Suppressor macrophage (primary cell): Measurements from ENCODE around the gene RPS19.

Experiments used
- DNase-seq, 4 experiments: peaks; one replicate each; pipeline ENCODE4 v3.0.0-alpha.2; 2020 to 2022
- total RNA-seq, 17 experiments: gene quantifications; one replicate each; lab custom pipeline; 2026; ENCODE audit warnings: mixed read lengths in 6 of 17, inconsistent platforms in 3 of 17; lab: John Stamatoyannopoulos, UW

RPS19 gene
- 168 to 388 (median 252) reads per million in 17 experiments for total RNA-seq

DNA sequence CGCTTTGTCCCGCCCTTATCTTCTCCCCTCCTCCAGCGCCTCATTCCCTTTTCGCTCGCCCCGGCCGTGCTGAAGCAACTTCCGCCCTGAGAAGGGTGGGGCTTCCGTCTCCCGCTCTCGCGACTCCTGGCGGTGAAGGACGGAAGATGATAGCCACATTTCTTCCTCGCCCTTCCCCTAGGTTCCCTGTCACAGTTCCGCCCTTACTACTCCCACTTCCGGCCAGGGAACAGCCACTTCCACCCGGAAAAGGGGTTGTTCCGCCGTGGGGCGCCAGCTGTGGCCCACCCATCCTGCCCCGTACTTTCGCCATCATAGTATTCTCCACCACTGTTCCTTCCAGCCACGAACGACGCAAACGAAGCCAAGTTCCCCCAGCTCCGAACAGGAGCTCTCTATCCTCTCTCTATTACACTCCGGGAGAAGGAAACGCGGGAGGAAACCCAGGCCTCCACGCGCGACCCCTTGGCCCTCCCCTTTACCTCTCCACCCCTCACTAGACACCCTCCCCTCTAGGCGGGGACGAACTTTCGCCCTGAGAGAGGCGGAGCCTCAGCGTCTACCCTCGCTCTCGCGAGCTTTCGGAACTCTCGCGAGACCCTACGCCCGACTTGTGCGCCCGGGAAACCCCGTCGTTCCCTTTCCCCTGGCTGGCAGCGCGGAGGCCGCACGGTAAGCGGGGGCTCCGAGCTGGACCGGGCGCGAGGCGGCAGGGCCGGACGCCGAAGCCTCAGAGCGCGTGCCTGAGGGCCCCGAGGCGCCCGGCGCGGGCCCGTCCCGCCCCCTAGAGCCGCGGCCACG, at the start of gene RPS19:
Gene RPS19 (plus strand): TSS at position 638 of the 801 bp plus-strand sequence. CDS start 520 bp downstream, outside the sequence.
- peak; percentile 99 for DNase-seq

DNA sequence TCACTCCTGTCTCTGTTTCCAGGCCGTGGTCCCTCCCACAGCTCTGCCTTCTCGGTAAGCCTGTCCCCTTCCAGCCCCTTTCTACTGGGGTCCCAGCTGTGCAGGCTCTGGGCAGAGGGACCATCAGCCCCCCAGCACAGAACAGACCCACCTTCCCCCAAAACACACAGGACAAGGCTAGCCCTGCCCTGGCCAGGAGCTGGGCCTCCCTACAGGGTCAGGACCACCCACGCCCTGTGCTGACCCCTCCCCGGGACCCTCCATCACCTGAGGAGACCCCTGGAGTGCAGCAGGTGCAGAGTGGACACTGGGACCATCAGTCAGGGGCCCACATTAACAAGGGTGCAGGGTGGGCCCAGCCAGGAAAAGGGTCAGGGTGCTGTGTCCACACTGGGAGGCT, 49.8 kb upstream of the RPS19 start:
- no peak for DNase-seq

DNA sequence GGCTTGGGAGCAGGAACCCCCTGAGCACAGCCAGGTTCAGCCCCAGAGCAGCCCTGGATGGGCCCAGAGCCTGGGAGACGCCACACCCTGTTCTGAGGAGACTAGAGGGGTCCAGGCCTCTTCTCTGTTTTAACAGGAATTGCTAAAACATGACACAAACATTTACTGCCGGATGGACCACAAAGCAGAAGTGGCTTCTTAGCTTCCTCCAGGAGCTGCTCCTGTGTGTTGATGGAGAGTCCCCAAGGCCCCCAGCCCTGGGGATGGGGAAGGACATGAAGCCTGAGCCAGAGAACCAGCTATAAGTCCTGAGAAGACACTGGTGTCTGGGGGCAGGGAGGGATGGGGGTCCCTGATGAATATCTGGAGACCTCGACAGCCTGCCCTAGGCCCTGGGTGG, 49.0 kb upstream of the RPS19 start:
- peak; percentile 82 to 92 (median 86) for DNase-seq

DNA sequence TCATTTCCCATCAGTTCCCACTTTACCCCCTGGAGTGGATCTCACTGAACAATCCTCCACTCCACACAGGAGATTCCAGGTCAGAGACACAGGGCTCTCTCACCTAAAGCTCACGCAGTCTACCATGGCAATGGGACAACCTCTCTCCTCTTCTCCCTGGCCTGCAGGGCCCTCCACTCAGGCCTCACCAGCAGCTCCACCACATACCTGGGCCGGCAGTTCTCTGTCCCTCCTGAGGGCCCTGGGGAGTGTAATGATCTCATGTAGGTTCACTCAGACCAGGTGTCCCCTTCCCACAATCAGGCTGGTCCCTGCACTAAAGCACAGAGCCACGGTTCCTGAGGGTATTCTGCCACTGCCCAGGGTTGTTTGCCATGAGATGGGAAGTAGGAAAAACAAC, 48.1 kb upstream of the RPS19 start:
- no peak for DNase-seq

DNA sequence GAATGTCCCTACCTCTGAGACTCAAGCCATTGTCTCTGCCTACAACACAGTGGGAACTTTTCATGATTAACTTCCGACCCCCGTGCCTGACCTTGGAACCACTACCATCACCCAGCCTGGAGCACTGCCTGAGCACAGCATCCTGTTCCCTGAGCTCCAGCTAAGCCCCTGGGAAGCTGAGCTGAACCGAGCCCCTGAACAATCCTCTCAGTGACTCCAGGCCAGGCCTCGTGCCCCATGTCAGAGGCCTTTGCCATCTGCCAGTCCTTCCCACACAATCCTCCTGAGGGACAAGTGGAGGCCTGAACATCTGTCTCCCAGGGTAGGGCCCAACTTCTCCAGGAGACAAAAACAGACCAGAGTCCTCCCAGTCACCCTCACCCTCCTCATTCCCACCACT, 46.1 kb upstream of the RPS19 start:
- no peak for DNase-seq

DNA sequence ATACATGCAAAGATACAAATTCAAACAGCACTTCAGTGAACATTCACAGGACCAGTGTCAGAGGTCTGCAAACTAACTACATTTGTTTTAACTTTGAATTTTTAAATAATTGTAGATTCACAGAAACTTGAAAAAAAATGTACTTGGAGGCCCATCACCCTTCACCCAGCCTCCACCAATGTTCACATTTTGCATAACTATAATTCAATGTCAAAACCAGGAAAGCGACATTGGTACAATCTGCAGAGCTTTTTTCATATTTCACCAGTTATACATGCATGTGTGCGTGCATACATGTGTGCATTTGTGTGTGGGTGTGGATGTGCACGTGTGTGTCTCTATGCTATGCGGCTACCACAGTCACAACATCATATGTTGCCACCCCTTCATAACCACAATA, 44.8 kb upstream of the RPS19 start:
- no peak for DNase-seq

DNA sequence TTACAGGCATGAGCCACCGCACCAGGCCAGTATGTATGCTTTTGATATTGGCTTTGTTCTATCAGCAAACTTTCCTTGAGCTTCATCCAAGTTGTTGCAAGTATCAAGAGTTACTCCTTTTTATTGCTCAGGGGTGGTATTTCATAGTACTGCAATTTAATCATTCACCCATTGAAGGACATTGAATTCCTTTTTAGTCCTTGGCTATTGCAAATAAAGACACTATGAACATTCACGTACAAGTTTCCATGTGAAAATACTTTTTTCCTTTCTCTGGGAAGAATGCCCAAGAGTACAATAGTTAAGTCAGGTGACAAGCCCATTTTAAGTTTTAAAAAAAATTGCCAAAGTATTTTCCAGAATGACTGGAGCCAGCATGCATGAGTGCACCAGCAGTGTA, 43.3 kb upstream of the RPS19 start:
- DNase-seq = no peak

DNA sequence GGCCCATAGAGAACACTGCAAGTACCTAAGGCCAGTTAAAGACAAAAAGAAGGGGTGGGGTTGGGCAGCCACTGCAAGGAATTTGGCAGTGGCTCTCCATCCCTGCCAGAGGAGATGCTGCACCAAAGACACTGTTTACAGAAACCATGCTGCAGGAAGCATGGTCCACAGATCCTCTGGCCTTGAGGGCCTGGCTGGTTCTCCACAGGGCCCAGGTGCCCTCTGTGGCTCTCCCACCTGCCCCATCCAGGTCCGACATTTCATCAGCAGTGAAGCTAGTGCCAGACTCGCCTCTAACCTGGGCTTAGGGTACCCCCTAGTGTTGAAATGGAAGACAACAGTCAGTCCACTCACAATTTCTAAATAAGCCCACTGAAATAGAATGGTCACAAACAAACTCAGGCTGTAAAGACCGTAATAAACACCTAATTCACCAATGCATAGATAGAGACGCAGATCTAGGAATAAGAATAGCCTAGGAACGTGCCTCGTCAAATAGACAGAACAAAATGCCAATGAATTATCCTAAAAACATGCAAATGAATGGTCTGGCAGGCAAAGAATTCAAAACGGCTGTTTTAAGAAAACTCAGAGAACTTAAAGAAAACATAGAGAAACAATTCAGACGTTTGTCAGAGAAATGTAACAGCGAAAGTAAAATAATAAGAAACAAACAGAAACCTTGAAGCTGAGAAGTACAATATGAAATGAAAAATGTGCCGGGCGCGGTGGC, 38.9 kb upstream of the RPS19 start:
- peak; percentile 72 to 86 (median 77) for DNase-seq

DNA sequence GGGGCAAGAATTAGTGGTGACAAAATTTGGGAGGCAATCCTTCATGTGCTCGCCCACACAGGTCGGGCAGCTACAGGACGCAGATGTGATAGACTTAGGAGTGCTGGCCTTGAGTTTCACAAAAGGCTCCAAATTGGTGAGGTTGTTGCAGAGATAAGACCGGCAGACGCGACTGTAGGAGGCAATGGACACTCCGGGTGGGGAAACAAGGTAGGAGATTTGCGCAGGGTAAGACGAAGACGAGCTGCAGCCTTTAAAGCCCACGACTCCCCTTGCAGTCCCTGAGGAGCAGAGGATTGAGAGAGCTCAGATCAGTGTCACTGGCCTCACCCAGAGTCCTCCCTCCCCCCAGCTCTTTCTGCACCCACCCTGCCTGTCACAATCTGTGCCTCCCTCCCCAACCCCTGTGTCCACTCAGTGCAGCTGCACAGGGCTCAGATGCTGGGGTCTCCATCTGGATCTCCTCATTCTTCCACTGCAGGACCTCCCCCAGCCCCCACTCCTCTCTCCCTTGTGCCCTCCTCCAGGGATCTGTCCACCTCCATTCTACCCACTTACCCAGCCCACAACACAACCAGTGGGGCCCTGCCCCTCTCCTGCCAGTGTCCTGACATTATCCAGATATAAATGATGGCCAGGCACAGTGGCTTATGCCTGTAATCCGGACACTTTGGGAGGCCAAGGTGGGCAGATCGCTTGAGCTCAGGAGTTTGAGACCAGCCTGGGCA, 21.9 kb upstream of the RPS19 start:
- no peak for DNase-seq

DNA sequence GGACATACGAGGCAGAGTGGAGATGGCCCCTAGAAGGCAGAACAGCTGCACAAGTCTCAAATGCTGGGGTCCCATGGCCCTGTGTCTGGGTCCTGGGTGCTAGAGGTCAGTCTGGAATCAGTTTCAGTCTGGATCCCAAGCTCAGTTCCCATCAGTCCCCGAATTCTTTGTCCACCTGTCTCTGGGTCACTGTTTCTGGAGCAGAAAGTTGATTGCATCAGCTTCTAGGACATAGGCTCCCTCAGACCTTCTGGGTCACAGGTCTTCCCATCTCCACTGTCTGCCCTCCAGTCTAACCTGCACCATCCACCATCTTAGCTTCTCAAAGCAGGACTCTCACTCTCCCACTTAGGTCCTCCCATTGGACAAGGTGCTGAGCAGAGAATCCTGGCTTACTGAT, 20.8 kb upstream of the RPS19 start:
- no peak for DNase-seq

DNA sequence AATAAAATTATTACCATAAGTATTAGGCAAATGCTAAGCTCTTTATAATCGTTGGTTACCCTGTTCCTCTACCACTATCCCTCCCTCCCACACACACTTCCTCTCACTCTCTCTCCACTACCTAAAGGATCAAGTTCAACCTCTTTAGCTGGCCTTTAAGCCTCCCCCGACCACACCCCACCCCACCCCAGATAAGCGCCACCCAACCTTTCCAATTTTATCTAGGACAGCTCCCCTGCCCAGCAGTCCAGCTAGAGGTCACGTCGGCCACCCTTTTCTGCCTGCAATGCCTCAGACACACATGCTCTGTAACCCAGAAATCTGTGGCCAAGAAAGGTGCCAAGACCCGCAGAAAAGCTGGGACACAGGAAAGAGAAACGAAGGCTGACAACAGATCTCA, 16.7 kb upstream of the RPS19 start:
- no peak for DNase-seq

DNA sequence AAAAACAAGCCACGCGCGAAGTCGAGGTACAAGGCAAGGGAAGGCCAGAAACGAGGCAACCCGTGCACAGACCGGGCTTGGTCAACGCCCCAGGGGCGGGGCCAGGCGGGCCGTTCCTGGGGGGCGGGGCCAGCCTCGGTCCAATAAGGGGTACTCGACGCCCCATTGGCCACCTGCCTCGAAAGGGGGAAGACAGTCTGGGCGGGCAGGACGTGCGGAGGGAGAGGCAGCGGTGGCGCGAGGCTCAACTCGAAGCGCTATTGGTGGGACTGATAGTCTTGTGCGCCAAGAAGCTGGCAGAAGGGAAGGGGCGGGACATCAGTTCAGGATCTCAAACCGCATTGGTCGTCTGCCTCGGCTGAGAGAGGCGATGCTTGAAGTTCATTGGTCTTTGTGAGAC, 15.5 kb upstream of the RPS19 start, which contains the start of gene LYPD4:
Gene LYPD4 (minus strand): TSS at position 83 of the 400 bp plus-strand sequence. CDS start 5,398 bp downstream, outside the sequence.
- DNase-seq = no peak

DNA sequence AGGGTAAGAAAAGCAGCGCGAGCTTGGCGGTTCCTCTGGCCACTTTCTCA, 15.2 kb upstream of the RPS19 start, which contains the start of gene DMRTC2:
Gene DMRTC2 (plus strand): TSS at position 42 of the 50 bp plus-strand sequence. CDS start 2,387 bp downstream, outside the sequence.
- DNase-seq = no peak

DNA sequence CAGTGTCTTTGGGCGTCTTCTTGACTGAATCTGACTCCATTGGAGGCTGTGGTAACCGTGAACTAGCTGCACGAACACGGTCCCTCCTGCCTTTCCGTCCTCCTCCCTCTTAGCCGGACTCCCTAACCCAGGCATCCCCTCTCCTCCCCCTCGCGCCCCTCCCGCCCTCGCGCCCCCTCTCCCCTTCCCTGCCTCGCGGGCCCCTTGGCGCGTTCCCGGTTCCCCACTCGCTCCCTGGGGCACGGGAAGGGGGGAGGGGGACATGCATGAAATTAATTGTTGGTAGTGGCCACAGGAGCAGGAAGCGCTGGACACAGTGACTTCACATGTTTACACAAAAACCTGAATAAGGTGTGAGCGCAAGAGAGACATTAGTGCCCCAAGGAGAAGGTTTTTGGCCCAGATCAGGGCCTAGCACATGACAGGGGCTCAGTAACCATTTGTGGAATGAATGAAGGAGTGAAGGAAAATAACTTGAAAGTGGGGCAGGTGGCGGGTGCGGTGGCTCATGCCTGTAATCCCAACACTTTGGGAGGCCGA, 14.9 kb upstream of the RPS19 start:
- DNase-seq = no peak

DNA sequence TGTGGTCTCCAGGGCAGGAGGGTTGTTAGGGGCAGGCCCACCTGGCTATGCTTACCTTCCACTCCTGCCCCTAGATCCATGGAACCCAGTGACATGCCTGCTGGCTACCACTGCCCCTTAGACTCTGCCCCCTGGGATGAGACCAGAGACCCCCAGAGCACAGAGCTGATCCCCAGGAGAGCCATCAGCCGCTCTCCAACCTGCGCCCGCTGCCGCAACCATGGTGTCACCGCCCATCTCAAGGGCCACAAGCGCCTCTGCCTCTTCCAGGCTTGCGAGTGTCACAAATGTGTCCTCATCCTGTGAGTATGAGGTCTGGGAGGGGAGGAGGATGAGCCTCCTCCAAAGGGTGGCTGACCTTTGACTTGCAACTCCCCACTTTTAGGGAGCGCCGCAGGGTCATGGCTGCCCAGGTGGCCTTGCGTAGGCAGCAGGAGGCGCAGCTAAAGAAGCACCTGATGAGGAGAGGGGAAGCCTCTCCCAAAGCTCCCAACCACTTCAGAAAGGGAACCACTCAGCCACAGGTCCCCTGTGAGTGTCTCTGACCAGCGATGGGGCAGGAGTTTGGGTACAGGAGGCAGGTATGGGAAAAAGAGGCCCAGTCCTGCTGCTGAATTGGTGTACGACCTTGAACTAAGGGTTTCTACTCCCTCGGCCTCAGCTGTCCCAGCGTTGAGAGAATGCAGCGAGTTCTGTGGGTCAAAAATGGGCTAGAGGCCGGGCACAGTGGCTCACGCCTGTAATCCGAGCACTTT, 12.5 kb upstream of the RPS19 start:
- DNase-seq = no peak

DNA sequence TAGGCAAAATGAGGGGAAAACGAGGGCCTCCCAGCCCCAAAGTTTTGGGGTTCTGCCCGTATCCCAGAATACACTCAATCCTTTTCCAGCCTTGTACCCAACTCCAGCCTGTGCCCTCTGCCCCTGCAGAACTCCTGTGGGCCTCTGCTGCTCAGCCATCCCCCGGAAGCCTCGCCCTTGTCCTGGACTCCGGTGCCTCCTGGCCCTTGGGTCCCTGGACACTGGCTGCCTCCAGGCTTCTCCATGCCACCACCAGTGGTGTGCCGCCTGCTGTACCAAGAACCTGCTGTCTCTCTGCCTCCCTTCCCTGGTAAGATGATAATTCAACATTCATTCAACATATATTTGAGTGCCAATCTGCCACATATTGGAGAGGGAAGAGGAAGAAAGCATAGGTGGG, 11.4 kb upstream of the RPS19 start:
- no peak for DNase-seq

DNA sequence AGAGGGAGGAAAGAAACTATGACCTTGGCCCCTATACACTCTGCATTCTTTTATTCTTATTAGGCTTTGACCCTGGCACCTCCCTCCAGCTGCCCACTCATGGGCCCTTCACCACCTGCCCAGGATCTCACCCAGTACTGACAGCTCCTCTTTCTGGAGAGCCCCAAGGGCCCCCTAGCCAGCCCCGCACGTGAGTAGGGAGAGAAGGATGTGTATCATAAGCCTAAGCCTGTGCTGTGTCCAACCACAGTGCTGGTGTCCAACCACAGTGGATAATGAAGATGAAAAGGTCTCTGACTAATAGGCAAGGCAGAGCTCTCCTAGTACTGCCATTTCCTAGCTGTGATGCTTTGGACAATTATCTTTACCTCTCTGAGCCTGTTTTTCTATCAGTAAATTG, 11.0 kb upstream of the RPS19 start:
- no peak for DNase-seq

DNA sequence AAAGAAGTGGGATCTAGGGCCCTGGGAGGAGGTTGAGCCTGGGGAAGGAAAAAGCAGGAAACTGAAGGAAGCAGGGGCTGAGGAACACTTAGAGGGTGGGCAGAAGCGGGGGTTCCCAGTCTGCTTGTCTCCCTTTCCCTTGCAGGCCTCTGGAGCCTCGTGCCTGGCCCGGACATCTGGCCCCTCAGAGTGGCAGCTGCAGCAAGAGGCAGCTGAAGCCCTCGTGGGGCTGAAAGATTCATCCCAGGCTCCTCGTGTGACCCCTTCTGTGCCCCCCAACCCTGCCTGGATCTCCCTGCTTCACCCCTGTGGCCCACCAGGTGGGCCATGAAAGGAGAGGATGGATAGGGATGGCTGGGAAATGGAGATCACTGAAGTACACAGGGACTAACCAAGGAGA, 9.7 kb upstream of the RPS19 start:
- DNase-seq = no peak

DNA sequence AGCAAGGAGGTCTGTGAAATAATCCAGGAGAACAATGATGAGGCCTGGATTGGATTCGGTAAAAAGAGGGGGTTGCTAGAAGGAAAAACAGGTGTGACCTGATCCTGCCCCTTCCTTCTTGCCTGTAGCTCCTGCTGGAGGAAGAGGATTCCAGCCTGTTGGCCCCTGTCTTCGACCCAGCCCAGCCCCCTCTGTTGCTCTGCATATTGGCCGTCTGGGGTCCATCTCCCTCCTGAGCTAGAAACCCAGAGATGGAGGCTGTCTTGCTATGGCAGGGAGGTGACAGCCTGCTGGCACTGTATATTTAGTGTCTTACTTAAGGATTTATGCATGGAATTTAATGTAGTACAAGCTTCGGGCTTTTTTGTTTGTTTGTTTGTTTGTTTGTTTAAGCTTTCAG, 8.6 kb upstream of the RPS19 start:
- DNase-seq = no peak

DNA sequence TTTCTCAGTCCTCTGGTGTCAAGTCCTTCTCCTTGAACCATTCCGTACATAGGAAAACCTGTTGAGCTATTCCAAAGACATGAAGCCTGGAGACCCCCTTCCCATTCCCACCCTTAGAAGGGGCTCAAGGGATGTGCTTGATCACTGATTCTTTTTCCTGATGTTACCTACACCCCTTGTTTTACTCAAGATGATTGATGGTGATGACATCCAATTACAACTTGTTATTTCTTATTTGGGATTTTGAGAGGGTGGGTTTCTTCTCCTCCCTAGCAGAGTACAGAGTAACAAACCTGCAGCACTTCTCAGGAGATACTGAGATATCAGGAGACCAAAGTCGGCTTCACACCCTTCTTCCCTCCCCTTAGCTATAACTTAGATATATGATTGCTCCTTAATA, 6.7 kb upstream of the RPS19 start:
- no peak for DNase-seq

DNA sequence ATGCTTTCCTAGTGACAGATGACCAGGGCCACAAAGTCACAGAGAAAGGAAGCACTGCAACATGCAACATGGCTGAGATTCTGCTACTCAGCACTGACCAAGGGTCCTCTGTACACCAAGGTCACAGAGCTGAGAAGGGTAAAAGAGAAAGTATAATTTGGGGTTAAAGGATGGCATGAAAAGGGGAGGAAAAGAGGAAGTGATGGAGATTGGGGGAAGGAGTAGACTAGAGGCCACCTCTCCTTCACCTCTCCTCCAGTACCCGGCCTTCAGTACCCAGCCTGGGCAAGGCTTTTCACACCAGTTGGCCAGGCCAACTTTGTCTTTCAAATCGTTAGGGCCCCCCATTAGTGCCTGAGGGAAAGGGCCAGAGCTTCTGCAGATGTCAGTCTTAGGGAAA, 6.3 kb upstream of the RPS19 start:
- DNase-seq = no peak

DNA sequence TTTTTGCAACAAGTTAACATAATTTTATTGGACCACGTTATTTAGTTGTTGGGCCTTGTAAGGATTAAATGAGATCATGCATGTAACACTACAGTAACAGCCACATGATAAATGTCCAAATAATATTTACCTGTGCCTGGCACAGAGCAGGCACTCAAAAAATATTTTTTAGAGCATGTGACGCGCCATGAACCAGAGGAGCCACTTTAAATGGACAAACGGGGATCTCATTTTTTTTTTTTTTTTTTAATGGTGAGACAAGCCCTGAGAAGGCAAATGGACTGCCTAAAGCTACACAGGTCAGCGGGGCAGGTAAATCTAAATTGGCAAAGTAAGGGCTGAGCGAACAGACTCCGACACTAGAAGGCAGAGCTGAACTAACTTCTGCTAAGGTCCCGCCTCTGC, 840 bp upstream of the RPS19 start:
- no peak for DNase-seq
